HG03064 (cell line): ENCODE data around the gene PDLIM7.
A peak's percentile ranks its signal among the peaks of the same experiment; 100 is the strongest.
"Not testable (repeated sequence)": the region's sequence is repeated elsewhere in the genome, so short reads cannot be mapped to it uniquely, and the experiment has no call there.

Source experiments
- ATAC-seq: cut with Tn5 transposase; IDR thresholded peaks from one replicate; pipeline ENCODE4 v1.9.1; 2021; ENCODE audit warnings: low read depth; ENCODE audit not compliant: unreplicated experiment

Gene PDLIM7, protein sequence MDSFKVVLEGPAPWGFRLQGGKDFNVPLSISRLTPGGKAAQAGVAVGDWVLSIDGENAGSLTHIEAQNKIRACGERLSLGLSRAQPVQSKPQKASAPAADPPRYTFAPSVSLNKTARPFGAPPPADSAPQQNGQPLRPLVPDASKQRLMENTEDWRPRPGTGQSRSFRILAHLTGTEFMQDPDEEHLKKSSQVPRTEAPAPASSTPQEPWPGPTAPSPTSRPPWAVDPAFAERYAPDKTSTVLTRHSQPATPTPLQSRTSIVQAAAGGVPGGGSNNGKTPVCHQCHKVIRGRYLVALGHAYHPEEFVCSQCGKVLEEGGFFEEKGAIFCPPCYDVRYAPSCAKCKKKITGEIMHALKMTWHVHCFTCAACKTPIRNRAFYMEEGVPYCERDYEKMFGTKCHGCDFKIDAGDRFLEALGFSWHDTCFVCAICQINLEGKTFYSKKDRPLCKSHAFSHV

DNA sequence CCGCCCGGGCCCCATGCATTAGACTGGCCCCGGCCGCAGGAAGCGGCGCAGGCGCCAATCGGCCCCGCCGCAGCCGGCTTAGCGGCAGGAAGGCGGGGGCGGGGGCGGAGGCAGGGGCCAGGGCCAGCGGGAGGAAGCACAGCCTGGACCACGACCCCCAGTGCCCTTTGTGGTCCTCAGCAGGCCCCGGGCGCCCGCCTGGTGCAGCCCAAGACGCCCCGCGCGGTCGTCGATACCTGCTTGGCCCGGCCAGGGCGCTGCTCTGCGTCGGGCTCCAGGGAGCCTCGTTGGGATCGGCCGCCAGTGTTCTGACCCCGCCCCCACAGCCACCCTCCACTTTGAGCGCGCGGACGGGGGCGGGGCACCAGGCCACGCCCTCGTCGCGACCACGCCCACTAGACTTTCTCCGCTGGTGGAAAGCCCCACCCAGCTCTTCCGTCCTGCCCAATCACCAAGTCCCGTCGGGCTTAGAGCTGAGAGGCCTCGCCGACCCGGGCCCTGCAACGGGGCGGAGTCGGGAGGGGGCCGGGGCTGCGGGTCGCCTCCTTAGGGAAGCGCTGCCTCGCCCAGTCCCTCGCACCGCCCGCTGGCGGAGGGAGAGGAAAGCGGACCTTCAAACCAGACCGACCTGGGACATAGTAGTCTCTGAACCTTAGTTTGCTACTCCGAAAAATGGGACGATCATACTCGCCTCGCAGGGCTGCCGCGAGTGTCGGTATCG is at the start of gene PDLIM7:
Gene PDLIM7, minus strand, starts transcription at position 313 of the 721 bp plus-strand sequence. CDS start 1,092 bp downstream, outside the sequence.
- ATAC-seq: peak; percentile 62

- ATAC-seq: no peak
Observed at GRCh38 chr5:177546258-177546741, 48.9 kb upstream of the PDLIM7 start.

DNA sequence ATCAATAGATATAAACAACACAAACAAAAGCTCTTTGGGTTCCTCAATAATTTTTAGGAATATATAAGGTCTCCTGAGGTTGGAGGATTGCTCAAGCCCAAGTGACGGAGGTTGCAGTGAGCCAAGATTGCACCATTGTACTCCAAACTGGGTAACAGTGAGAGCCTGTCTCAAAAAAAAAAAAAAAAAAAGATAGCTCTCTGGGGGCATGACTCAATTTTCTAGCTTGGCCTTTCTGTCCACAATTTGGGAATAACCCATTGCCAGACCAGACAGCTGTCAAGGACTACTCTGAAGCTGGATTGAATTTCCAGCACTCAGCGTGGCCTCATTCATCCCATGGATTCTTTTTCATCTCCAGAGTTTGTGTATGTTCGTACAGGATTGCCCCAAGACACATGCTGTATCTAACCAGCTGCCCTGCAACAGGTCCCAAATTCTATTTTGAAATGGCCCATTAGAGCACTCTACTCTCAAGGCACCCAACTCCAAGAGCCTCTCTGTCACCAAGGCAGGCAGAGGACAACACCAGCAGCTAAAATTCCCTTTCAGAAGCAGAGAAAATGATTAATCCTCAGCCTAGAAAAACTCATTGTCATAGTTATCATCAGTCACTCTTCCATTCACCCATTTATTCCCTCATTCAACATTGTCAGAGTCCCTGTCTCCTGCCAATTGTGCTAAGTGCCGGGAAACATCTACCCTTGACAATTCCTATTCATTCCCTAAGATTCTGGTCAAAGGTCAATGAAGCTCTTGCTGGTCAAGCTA is 48.3 kb upstream of the PDLIM7 start:
- no peak for ATAC-seq

DNA sequence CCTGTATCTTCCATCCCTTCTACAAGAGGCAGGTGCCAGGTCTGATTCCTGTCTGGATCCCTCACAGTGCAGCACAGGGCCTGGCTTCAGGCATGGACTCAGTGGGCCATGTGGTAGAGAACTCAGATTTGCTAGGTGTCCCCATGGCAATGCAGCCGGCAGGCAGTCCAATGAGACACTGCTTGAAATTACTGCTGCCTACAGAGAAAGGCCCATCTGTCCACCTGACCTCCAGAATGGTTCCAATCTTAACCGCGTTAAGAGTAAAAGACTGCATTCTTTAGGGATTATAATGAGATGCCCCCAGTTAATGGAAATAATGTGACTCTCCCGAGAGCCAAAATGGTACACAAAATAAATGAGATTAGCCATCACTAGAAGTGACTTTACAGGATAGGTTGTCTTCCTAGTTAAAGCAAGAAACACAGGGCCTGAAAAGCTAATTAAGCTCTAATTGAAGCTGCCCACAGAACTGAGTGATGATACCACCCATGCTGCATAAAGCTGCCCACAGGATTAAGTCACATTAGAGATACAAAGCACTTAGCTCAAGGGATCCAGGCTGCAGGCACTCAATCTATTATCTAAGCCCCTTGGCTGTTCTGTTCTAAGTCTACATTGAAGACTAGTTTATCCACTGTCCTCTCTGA is 45.5 kb upstream of the PDLIM7 start:
- ATAC-seq: no peak

DNA sequence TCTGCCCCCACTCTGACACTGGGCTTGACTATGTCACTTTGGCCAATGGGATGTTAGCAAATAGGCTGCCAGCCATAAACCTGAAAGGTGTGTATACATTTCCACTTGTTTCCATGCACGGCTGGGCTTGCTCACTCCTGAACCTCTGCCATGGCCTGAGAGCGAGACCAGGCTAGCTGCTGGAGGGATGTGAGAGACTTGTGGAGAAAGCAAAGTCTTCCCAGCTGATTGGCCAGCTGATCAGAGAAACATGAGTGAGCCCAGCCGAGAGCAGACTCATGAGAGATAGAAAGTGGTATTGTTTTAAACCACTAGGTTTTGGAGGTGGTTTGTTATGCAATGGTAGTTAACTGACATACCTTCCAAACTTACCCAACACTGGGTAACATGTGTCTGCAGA is 43.0 kb upstream of the PDLIM7 start:
- ATAC-seq: no peak

GRCh38 chr5:177539411-177539810 is 42.0 kb upstream of the PDLIM7 start:
- ATAC-seq: no peak

- ATAC-seq: no peak
Observed at GRCh38 chr5:177538876-177539275, 41.5 kb upstream of the PDLIM7 start.

GRCh38 chr5:177537389-177538361 is 40.3 kb upstream of the PDLIM7 start:
- ATAC-seq: no peak

- ATAC-seq: no peak
Observed at GRCh38 chr5:177536386-177536785, 39.0 kb upstream of the PDLIM7 start.

- ATAC-seq: no peak
Observed at GRCh38 chr5:177535125-177535524, 37.7 kb upstream of the PDLIM7 start.

DNA sequence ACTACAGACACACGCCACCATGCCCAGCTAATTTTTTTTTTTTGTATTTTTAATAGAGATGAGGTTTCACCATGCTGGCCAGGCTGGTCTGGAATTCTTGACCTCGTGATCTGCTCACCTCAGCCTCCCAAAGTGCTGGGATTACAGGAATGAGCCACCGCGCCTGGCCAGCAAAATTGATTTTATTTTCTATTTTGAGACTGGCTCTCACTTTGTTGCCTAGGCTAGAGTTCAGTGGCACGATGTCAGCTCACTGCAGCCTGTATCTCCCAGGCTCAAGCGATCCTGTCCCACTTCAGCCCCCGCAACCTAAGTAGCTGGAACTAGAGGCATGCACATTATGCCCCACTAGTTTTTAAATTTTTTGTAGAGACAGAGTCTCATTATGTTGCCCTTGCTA is 37.0 kb upstream of the PDLIM7 start:
- not testable (repeated sequence) for ATAC-seq

DNA sequence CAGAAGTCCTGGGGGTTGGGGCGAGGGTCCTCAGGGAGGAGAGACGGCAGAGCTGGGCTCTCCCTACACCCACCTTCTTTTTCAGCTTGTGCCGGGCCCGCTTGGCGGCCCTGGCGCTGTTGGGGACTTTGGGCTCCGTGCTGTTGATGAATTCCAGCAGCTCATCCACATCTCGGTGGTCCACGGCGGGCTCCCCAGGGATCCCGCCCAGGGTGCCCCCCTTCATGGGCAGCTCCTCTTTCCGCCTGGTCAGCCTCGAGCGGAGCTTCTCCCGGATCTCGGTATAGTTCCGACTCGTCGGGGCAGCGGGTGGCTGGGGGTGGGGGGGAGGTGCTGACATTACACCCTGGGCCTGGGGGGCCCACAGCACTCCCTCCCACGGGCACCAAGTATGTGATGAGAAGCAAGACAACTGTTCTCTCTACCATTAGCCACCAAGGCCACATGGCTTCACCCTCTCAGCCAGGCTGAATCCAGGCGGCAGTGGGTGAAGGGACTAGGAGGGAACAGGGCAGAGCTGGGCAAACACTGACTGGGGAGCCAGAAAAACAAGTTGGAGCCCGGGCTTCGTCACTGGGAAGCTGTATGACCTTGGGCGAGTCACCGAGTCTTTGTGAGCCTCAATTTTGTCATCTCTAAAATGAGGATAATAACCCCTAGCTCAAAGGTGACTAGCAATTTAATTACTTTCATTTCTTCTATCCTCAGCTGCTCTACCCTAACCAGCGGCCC is 34.0 kb upstream of the PDLIM7 start:
- no peak for ATAC-seq

GRCh38 chr5:177530638-177531037 is 33.2 kb upstream of the PDLIM7 start:
- ATAC-seq: no peak

GRCh38 chr5:177529247-177530203 is 32.1 kb upstream of the PDLIM7 start:
- no peak for ATAC-seq

- no peak for ATAC-seq
Observed at GRCh38 chr5:177528631-177529030, 31.2 kb upstream of the PDLIM7 start.

DNA sequence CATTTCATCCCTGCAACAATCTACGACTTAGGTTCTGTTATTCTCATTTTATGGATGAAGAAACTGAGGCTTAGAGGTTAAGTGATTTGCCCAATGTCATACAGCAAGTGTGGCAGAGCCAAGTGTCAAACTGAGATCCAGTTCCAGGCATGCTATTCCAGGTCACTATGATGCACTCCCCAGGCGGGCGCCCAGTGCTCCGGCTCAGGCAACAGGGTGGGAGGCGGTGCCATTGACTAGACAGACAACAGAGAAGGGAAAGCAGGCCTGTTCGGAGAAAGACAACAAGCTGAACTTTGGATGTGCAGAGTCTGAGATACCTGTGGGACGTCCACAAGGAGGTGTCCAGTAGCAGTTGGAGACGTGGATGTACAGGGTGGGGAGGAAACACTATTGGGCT is 30.2 kb upstream of the PDLIM7 start:
- no peak for ATAC-seq

GRCh38 chr5:177526791-177527190 is 29.4 kb upstream of the PDLIM7 start:
- ATAC-seq: no peak
